Pancreas (tissue), 10 donors: ENCODE measurements around the gene TLE2. TPM values are rescaled to one million over a fixed set of nuclear protein-coding genes. Genes with fewer than 3 reads are reported as not detected.
A peak's percentile ranks its signal among the peaks of the same experiment; 100 is the strongest.
"Not testable (repeated sequence)": the region's sequence is repeated elsewhere in the genome, so short reads cannot be mapped to it uniquely, and the experiment has no call there.

ENCODE experiments used
- ATAC-seq, 4 donors: fragments of 200-7000 bp; cut with Tn5 transposase; one replicate each; pipeline versions ENCODE4 v1.8.0 to v1.9.1; 2020; ENCODE audit warnings: mild to moderate bottlenecking in 4 of 4, moderate library complexity in 4 of 4
- DNase-seq, 6 donors: peaks; one replicate each; pipeline ENCODE4 v3.0.0-alpha.2; 2020
- FAIRE-seq: peaks from 2 replicates; lab custom pipeline; 2012; peaks lifted over from hg19 to GRCh38; lab: Jason Lieb, UNC
- H3K27ac ChIP-seq, 4 donors: fragments of 200-600 bp; sonication (generic); 1 replicate in 3 of 4; 2 replicates in 1 of 4; pipeline versions ENCODE4 v1.5.0 to v1.8.0; 2020
- H3K27me3 ChIP-seq, 4 donors: fragments of 200-600 bp; one replicate each; pipeline ENCODE4 v1.8.0; 2021
- H3K36me3 ChIP-seq, 3 donors: fragments of 200-600 bp; sonication (generic) in 1 of 3; one replicate each; pipeline versions ENCODE4 v1.5.0 to v1.8.0; 2020 to 2021
- H3K4me1 ChIP-seq, 3 donors: fragments of 200-600 bp; one replicate each; pipeline ENCODE4 v1.8.0; 2021
- H3K4me3 ChIP-seq, 4 donors: fragments of 200-600 bp; sonication (generic) in 2 of 4; one replicate each; pipeline versions ENCODE4 v1.5.0 to v1.8.0; 2020 to 2021
- H3K9me3 ChIP-seq, 4 donors: fragments of 200-600 bp; one replicate each; pipeline ENCODE4 v1.8.0; 2021
- CTCF ChIP-seq, 4 donors: fragments of 200-600 bp; sonication (generic) in 3 of 4; IDR thresholded peaks; one replicate each; pipeline versions ENCODE4 v1.5.0 to v1.8.0; 2021; ENCODE audit warnings: antibody characterized with exemption in 4 of 4
- WGBS, 2 donors: extraction: QIAGEN DNeasy Blood & Tissue Kit; methylation state at CpG; one replicate each; pipeline ENCODE4 v1.1.7; 2013; 5-methylcytosine and 5-hydroxymethylcytosine counted together
- intact Hi-C, 3 donors: fragments of 100-400 bp; cut with DNase I; formaldehyde crosslinking; loops; one replicate each; pipeline versions ENCODE4 v1.11.1 to v1.14.2; 2022
- polyA plus RNA-seq, 2 donors: library from polyadenylated mRNA; stranded (reverse); fragments of 200-250 nt; gene quantifications; one replicate each; pipeline ENCODE4 v1.2.3, GENCODE V29; 2013
- total RNA-seq, 6 donors: library from RNA; stranded (reverse); fragmentation: NEBNext Ultra II Directional in 4 of 6; extraction: Animal tissue kit (Norgen Biotek cat#: 25700) in 4 of 6; gene quantifications; one replicate each; pipeline versions ENCODE4 v1.2.1 to v1.2.4, GENCODE V29; 2021 to 2023
- donor health status: healthy with polysubstance abuse.
- donor health status: DM: no; HTN: no; CAD: no; lungs with moderate emphysema.
- donor health status: DM: no; HTN: no; CAD: no.
- donor health status: control.
- donor health status: control.
- donor health status: Bipolar disorder and iron deficiency.
- donor health status: DM: yes; HTN: yes; CAD: no.
- donor health status: DM: no; HTN: no; CAD: no.
- donor health status: DM: no; HTN: no; CAD: no.
- donor health status: DM: yes; HTN: yes; CAD: no.

The TLE2 gene
- total and polyA plus RNA-seq, 8 donors, result 16.4 to 81.9 (median 23.3) TPM

DNA sequence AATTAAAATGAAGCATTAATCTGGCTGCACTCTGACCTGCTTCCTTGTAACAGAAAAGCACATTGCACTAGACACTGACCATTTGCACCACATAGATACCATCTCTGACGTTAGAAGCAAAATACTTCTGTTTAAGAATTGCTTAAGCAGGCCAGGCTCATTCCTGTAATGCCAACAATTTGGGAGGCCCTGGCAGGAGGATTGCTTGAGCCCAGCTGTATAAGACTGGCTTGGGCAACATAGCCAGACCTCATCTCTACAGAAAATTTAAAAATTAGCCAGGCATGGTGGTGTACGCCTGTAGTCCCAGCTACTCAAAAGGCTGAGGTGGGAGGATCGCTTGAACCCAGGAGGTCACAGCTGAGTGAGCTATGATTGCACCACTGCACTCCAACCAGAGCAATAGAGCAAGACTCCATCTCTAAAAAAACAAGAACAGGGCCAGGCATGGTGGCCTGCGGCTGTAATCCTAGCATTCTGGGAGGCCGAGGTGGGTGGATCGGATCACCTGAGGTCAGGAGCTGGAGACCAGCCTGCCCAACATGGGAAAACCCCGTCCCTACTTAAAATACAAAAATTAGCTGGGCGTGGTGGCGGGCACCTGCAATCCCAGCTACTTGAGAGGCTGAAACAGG lies 58.8 kb downstream of the TLE2 start:
- Histone ChIP-seq H3K4me3 (no peak overlapping the region), H3K9me3 (no peaks in the 10 kb centered on the region), H3K27ac (no peak overlapping the region), H3K36me3 (no peaks in the 10 kb centered on the region), H3K4me1 (peaks cover 0 to 11% (median 0%) of the 10 kb centered on the region in 3 donors), H3K27me3 (no peaks in the 10 kb centered on the region)
- DNase-seq, result no peak
- peak in 1 of 4 donors; percentile 7 for ATAC-seq
- TF ChIP-seq CTCF (IDR thresholded peaks at IDR 0.05), result no peak
- intact Hi-C loops, result no loop called here
- WGBS, 2 donors, result 73 to 82% methylated on average over 9 of the region's 9 CpGs
- no peak for FAIRE-seq

- DNase-seq (peak in 5 of 6 donors; percentile 78 to 90 (median 84)), ATAC-seq (peak; percentile 87 to 95 (median 91)), FAIRE-seq (no peak)
- peaks cover 0 to 11% (median 0%) of the 10 kb centered on the region in 3 donors for H3K4me1 ChIP-seq
- no peaks in the 10 kb centered on the region for H3K27me3 ChIP-seq
- no peak for TF ChIP-seq CTCF (IDR thresholded peaks at IDR 0.05)
- no peaks in the 10 kb centered on the region for H3K36me3 ChIP-seq
- intact Hi-C loops, result loop anchor here in 1 of 3 donors (10.0 kb wide), 1 partner anchor 136 kb away; no protein-coding TSS in a partner anchor
- 0 to 6% methylated on average over 5 of the region's 5 CpGs for WGBS, 2 donors
- no peaks in the 10 kb centered on the region for H3K9me3 ChIP-seq
- H3K4me3 ChIP-seq, result no peak overlapping the region
- H3K27ac ChIP-seq, result peak overlapping the region; percentile 22 to 79 (median 60)
Measured at GRCh38 chr19:2969104-2969504, 60.0 kb downstream of the TLE2 start.

DNA sequence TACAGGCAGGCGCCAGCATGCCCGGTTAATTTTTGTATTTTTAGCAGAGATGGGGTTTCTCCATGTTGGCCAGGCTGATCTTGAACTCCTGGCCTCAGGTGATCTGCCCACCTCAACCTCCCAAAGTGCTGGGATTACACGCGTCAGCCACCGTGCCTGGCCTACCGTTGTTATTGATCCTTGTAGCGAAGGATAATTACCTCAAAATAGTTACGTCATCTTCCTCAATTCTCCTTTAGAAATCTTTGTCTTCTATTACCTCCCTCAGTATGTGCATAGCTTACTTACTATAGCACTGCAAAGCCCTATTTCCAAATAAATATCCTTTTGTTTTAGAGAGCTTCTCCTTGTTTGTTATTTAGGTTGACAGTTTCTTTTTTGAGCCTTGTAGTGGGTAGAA lies 61.1 kb downstream of the TLE2 start:
- WGBS, 2 donors, result 64 to 73% methylated on average over 8 of the region's 8 CpGs
- no peak for FAIRE-seq
- no peaks in the 10 kb centered on the region for H3K36me3 ChIP-seq

DNA sequence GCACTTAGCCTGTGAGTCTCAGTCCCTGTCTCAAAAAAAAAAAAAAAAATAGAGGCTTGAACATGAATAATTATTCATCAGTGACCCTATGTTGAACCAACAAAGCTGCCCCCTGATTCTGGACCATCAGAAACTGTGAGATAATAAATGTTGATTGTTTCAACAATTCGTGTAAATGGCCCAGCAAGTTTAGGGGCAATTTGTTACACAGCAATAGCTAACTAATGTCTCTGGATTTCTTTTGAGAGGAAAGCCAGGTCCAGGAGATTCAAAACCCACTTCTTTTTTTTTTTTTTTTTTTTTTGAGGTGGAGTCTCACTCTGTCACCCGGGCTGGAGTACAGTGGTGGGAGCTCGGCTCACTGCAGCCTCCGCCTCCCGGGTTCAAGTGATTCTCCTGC lies 64.2 kb downstream of the TLE2 start:
- WGBS, 2 donors, result 92 to 95% methylated on average over 5 of the region's 5 CpGs
- no peak for FAIRE-seq
- intact Hi-C loops, result loop anchor here in 2 of 3 donors (5.0 to 10.0 kb wide), 2 partner anchors 140 to 142 kb away; no protein-coding TSS in a partner anchor

More for the DNA sequence above, 61.1 kb downstream of the TLE2 start:
- Histone ChIP-seq H3K4me3 (no peak overlapping the region), H3K27me3 (no peaks in the 10 kb centered on the region), H3K4me1 (peaks cover 0 to 11% (median 0%) of the 10 kb centered on the region in 3 donors), H3K9me3 (no peaks in the 10 kb centered on the region), H3K27ac (no peak overlapping the region)
- intact Hi-C loops, result loop anchor here in 1 of 3 donors (10.0 kb wide), 1 partner anchor 137 kb away; no protein-coding TSS in a partner anchor
- DNase-seq, result no peak
- no peak for TF ChIP-seq CTCF (IDR thresholded peaks at IDR 0.05)
- ATAC-seq, result no peak

GRCh38 chr19:2963631-2964030 lies 65.4 kb downstream of the TLE2 start:
- not testable (repeated sequence) for H3K4me1 ChIP-seq, H3K27me3 ChIP-seq, ATAC-seq, H3K36me3 ChIP-seq, H3K4me3 ChIP-seq, H3K27ac ChIP-seq, FAIRE-seq, H3K9me3 ChIP-seq, DNase-seq
- intact Hi-C loops, result loop anchor here in 2 of 3 donors (5.0 to 10.0 kb wide), 2 partner anchors 141 to 144 kb away; no protein-coding TSS in a partner anchor
- whole genome bisulfite sequencing, 2 donors, result 73 to 85% methylated on average over 12 of the region's 12 CpGs

More for the DNA sequence above, 64.2 kb downstream of the TLE2 start:
- H3K36me3 ChIP-seq, result no peaks in the 10 kb centered on the region
- H3K9me3 ChIP-seq, result no peaks in the 10 kb centered on the region
- ATAC-seq (no peak), DNase-seq (no peak)
- H3K4me3 ChIP-seq, result no peak overlapping the region
- no peak overlapping the region for H3K27ac ChIP-seq
- peaks cover 0 to 11% (median 0%) of the 10 kb centered on the region in 3 donors for H3K4me1 ChIP-seq
- H3K27me3 ChIP-seq, result no peaks in the 10 kb centered on the region
- TF ChIP-seq CTCF (IDR thresholded peaks at IDR 0.05), result no peak
